Activated CD8-positive, alpha-beta T cell treated with anti-CD3 and anti-CD28 coated beads for 36 hours (primary cell): Measurements from ENCODE around the gene DHX34. TPM values are rescaled to one million over a fixed set of nuclear protein-coding genes. Genes with fewer than 3 reads are reported as not detected.
"Not testable (repeated sequence)": the region's sequence is repeated elsewhere in the genome, so short reads cannot be mapped to it uniquely, and the experiment has no call there.

Experiments
- ATAC-seq: fragments of 200-7000 bp; cut with Tn5 transposase; one replicate; pipeline ENCODE4 v1.10.0; 2021; ENCODE audit warnings: mild to moderate bottlenecking, moderate library complexity
- CTCF ChIA-PET: fragments of 350-600 bp; sonication (Branson Sonifier 250); formaldehyde crosslinking; loops from one replicate; lab custom pipeline; 2021; ENCODE audit warnings: antibody characterized with exemption; lab: Charles Lee
- POLR2A ChIA-PET: fragments of 350-600 bp; sonication (Branson Sonifier 250); formaldehyde crosslinking; loops from one replicate; lab custom pipeline; 2021; ENCODE audit warnings: antibody characterized with exemption; lab: Charles Lee
- DNase-seq: peaks from one replicate; pipeline ENCODE4 v3.0.0-alpha.2; 2020
- H3K27ac Mint-ChIP-seq: one replicate; pipeline ENCODE4 v1.8.0; 2021; ENCODE audit warnings: mild to moderate bottlenecking, mixed read lengths
- H3K27me3 Mint-ChIP-seq: one replicate; pipeline ENCODE4 v1.8.0; 2021; ENCODE audit warnings: mixed read lengths
- H3K36me3 Mint-ChIP-seq: one replicate; pipeline ENCODE4 v1.8.0; 2021; ENCODE audit warnings: low read depth, mixed read lengths
- H3K4me1 Mint-ChIP-seq: one replicate; pipeline ENCODE4 v1.8.0; 2021; ENCODE audit warnings: low read depth, mixed read lengths
- H3K4me3 Mint-ChIP-seq: one replicate; pipeline ENCODE4 v1.8.0; 2021; ENCODE audit warnings: mild to moderate bottlenecking, moderate library complexity, mixed read lengths
- H3K9me3 Mint-ChIP-seq: one replicate; pipeline ENCODE4 v1.8.0; 2021; ENCODE audit warnings: mixed read lengths
- intact Hi-C: fragments of 100-400 bp; cut with micrococcal nuclease; formaldehyde crosslinking; loops from one replicate; pipeline ENCODE4 v1.10.0; 2022
- total RNA-seq, 2 experiments: library from RNA; stranded (reverse); gene quantifications; one replicate each; pipeline ENCODE4 v1.2.3, GENCODE V29; 2021
- TF ChIP-seq, protein P1 (sequence below): fragments of 200-600 bp; IDR thresholded peaks from one replicate; pipeline ENCODE4 v1.8.0; 2022; ENCODE audit warnings: antibody characterized with exemption, mild to moderate bottlenecking

DHX34 gene
- total RNA-seq, 2 experiments from 2014 or later, result 14.2 to 14.9 TPM

DNA sequence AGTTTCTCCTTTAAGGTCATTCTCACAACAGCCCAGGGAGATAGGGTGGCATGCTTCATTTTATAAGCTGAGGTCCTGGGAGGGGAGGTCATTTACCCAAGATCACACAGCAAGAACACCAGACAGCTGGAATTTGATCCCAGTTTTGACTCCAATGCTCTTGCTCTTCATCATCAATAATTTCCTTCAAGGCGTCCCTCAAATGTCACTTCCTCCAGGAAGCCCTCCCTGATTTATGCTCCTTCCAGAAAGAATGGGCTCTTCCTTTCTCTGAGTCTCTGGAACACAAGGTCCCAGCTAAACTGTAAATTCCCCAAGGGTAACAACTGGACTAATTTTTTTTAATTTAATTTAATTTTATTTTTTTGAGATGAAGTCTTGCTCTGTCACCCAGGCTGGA, 4.7 kb upstream of the DHX34 start:
- H3K27me3 Mint-ChIP-seq, result no peaks in the 10 kb centered on the region
- ATAC-seq, result no peak

GRCh38 chr19:47346024-47346423, 3.1 kb upstream of the DHX34 start:
- intact Hi-C loops, H3K27me3 Mint-ChIP-seq: not testable (repeated sequence)

More for the DNA sequence above, 4.7 kb upstream of the DHX34 start:
- no peak overlapping the region for H3K4me3 Mint-ChIP-seq
- POLR2A ChIA-PET, result interaction anchor here (1.3 kb wide), 1 partner anchor 72 kb away, joined by 3 read pairs; no protein-coding TSS in a partner anchor
- H3K27ac Mint-ChIP-seq, result no peak overlapping the region
- peaks cover 5% of the 10 kb centered on the region for H3K36me3 Mint-ChIP-seq
- H3K4me1 Mint-ChIP-seq, result peaks cover 7% of the 10 kb centered on the region
- no peaks in the 10 kb centered on the region for H3K9me3 Mint-ChIP-seq
- CTCF ChIA-PET, result interaction anchor here (0.8 to 2.8 kb wide), 3 partner anchors 13 to 47 kb away, joined by 3 to 6 read pairs (median 3); no protein-coding TSS in a partner anchor
- intact Hi-C loops, result no loop called here
- TF ChIP-seq, protein P1, sequence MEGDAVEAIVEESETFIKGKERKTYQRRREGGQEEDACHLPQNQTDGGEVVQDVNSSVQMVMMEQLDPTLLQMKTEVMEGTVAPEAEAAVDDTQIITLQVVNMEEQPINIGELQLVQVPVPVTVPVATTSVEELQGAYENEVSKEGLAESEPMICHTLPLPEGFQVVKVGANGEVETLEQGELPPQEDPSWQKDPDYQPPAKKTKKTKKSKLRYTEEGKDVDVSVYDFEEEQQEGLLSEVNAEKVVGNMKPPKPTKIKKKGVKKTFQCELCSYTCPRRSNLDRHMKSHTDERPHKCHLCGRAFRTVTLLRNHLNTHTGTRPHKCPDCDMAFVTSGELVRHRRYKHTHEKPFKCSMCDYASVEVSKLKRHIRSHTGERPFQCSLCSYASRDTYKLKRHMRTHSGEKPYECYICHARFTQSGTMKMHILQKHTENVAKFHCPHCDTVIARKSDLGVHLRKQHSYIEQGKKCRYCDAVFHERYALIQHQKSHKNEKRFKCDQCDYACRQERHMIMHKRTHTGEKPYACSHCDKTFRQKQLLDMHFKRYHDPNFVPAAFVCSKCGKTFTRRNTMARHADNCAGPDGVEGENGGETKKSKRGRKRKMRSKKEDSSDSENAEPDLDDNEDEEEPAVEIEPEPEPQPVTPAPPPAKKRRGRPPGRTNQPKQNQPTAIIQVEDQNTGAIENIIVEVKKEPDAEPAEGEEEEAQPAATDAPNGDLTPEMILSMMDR, result no peak
- DNase-seq, result no peak

GRCh38 chr19:47350630-47351029, 1.5 kb downstream of the DHX34 start:
- H3K36me3 Mint-ChIP-seq, result peaks cover 42% of the 10 kb centered on the region
- peaks cover 2% of the 10 kb centered on the region for H3K9me3 Mint-ChIP-seq
- TF ChIP-seq, protein P1, result no peak
- peak overlapping the region; percentile 58 for H3K27ac Mint-ChIP-seq
- ChIA-PET POLR2A (interaction anchor here (1.0 to 2.0 kb wide), 3 partner anchors 13 to 133 kb away, joined by 3 to 6 read pairs (median 6); partner anchors contain the start of genes INAFM1 and KPTN), CTCF (interaction anchor here (1.6 to 2.3 kb wide), 4 partner anchors 9 to 81 kb away, joined by 3 to 9 read pairs (median 6); no protein-coding TSS in a partner anchor)
- peak overlapping the region; percentile 39 for H3K4me3 Mint-ChIP-seq
- peaks cover 42% of the 10 kb centered on the region for H3K4me1 Mint-ChIP-seq
- DNase-seq, result no peak
- H3K27me3 Mint-ChIP-seq, result no peaks in the 10 kb centered on the region
- no peak for ATAC-seq
- intact Hi-C loops, result no loop called here

More at GRCh38 chr19:47346024-47346423, 3.1 kb upstream of the DHX34 start:
- CTCF ChIA-PET, H3K27ac Mint-ChIP-seq, ATAC-seq, H3K4me3 Mint-ChIP-seq, DNase-seq, POLR2A ChIA-PET, H3K9me3 Mint-ChIP-seq: not testable (repeated sequence)
- H3K4me1 Mint-ChIP-seq, result peaks cover 19% of the 10 kb centered on the region
- peaks cover 16% of the 10 kb centered on the region for H3K36me3 Mint-ChIP-seq

- ChIA-PET POLR2A (no interaction called here), CTCF (interaction anchor here (0.9 kb wide), 1 partner anchor 39 kb away, joined by 4 read pairs; no protein-coding TSS in a partner anchor)
- no peak overlapping the region for H3K4me3 Mint-ChIP-seq
- intact Hi-C loops, result no loop called here
- TF ChIP-seq, protein P1, result no peak
- H3K27ac Mint-ChIP-seq, result peak overlapping the region; percentile 16
- H3K9me3 Mint-ChIP-seq, result peaks cover 2% of the 10 kb centered on the region
- H3K4me1 Mint-ChIP-seq, result peaks cover 42% of the 10 kb centered on the region
- H3K36me3 Mint-ChIP-seq, result peaks cover 51% of the 10 kb centered on the region
- ATAC-seq, result no peak
- H3K27me3 Mint-ChIP-seq, result no peaks in the 10 kb centered on the region
- no peak for DNase-seq
Observed at GRCh38 chr19:47351548-47351947, 2.4 kb downstream of the DHX34 start.

DNA sequence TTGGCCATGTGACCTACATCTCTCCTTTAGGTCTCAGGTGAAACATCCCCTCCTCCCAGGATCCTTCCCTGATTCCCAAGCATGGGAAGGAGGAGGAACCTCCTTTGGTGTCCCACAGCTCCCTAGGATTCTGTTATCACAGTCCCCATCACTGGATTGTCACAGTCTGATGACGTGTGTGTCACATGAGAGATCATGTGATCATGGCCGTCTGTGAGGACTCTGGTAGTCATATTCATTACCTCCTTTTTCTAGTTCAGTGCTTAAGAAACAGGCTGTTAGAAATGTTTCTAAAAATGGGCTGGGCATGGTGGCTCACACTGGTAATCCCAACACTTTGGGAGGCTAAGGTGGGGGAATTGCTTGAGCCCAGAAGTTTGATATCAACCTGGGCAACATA, 3.0 kb downstream of the DHX34 start:
- Mint-ChIP-seq H3K4me3 (no peak overlapping the region), H3K9me3 (peaks cover 2% of the 10 kb centered on the region), H3K27ac (no peak overlapping the region), H3K4me1 (peaks cover 42% of the 10 kb centered on the region), H3K27me3 (no peaks in the 10 kb centered on the region), H3K36me3 (peaks cover 56% of the 10 kb centered on the region)
- no peak for ATAC-seq
- ChIA-PET POLR2A (interaction anchor here (0.6 kb wide), 1 partner anchor 363 kb away, joined by 3 read pairs; no protein-coding TSS in a partner anchor), CTCF (interaction anchor here (0.9 kb wide), 1 partner anchor 39 kb away, joined by 4 read pairs; no protein-coding TSS in a partner anchor)
- TF ChIP-seq, protein P1, result no peak
- intact Hi-C loops, result no loop called here
- DNase-seq, result no peak
